PFSK-1 (cell line): ENCODE data around the gene LIPK. TPM values are rescaled to one million over a fixed set of nuclear protein-coding genes. Genes with fewer than 3 reads are reported as not detected.

Experiments used
- FOXP2 ChIP-seq: optimal IDR thresholded peaks from 2 replicates; pipeline ENCODE3; 2011; ENCODE audit warnings: borderline replicate concordance, control low read depth, inconsistent platforms; ENCODE audit not compliant: insufficient read depth; ENCODE audit errors: extremely low read length, extremely low read depth
- POLR2AphosphoS5 ChIP-seq: IDR thresholded peaks from 2 replicates; pipeline ENCODE4 v1.6.1; 2012; ENCODE audit warnings: low read depth, mild to moderate bottlenecking, control low read depth, low read length, moderate library complexity
- SIN3A ChIP-seq: IDR thresholded peaks from 2 replicates; pipeline ENCODE4 v1.6.1; 2012; ENCODE audit warnings: mild to moderate bottlenecking, low read length, moderate library complexity, borderline replicate concordance; ENCODE audit not compliant: insufficient read depth
- TAF1 ChIP-seq: IDR thresholded peaks from 2 replicates; pipeline ENCODE4 v1.6.1; 2012; ENCODE audit warnings: low read length, control low read depth, borderline replicate concordance; ENCODE audit not compliant: insufficient read depth
- polyA plus RNA-seq: library from polyadenylated mRNA; unstranded; fragments of >200 nt; gene quantifications from one replicate; pipeline ENCODE4 v1.2.1, GENCODE V29; 2012; ENCODE audit warnings: low read depth, missing spikeins; ENCODE audit not compliant: insufficient read length
- TF ChIP-seq, protein P1 (sequence below), 2 experiments: IDR thresholded peaks; 2 replicates each; pipeline versions ENCODE4 v1.6.1 to v1.8.0; 2011 to 2012; ENCODE audit warnings: low read depth in 2 of 2, low read length in 2 of 2, control low read depth in 1 of 2, inconsistent platforms in 1 of 2, mild to moderate bottlenecking in 1 of 2, moderate library complexity in 1 of 2; ENCODE audit not compliant: insufficient read depth in 1 of 2

Gene LIPK, protein sequence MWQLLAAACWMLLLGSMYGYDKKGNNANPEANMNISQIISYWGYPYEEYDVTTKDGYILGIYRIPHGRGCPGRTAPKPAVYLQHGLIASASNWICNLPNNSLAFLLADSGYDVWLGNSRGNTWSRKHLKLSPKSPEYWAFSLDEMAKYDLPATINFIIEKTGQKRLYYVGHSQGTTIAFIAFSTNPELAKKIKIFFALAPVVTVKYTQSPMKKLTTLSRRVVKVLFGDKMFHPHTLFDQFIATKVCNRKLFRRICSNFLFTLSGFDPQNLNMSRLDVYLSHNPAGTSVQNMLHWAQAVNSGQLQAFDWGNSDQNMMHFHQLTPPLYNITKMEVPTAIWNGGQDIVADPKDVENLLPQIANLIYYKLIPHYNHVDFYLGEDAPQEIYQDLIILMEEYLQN
- not detected for polyA plus RNA-seq

DNA sequence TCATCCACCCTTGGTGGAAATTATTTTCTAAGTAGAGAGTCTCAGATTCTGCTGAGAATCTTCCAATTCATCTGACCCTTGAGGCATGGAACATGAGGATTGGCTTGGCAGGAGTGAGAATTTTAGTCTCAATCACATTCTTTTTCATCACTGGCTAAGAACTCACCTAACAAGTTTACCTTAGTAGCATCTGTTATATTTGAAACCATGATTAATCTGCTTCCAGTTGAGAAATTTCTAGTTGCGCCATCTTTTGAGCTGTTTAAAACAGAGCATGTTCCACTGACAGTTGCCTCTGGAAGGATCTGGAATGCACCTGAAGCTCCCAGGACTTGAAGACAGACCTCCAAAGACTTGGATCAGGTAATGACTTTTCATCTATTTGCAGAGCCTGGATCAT lies at the start of gene LIPK:
Gene LIPK, plus strand, starts transcription at position 292 of the 400 bp plus-strand sequence. CDS start 18,295 bp downstream, outside the sequence.
- TF ChIP-seq POLR2AphosphoS5 (no peak), TAF1 (no peak), FOXP2 (no peak), SIN3A (no peak)
- TF ChIP-seq, protein P1, sequence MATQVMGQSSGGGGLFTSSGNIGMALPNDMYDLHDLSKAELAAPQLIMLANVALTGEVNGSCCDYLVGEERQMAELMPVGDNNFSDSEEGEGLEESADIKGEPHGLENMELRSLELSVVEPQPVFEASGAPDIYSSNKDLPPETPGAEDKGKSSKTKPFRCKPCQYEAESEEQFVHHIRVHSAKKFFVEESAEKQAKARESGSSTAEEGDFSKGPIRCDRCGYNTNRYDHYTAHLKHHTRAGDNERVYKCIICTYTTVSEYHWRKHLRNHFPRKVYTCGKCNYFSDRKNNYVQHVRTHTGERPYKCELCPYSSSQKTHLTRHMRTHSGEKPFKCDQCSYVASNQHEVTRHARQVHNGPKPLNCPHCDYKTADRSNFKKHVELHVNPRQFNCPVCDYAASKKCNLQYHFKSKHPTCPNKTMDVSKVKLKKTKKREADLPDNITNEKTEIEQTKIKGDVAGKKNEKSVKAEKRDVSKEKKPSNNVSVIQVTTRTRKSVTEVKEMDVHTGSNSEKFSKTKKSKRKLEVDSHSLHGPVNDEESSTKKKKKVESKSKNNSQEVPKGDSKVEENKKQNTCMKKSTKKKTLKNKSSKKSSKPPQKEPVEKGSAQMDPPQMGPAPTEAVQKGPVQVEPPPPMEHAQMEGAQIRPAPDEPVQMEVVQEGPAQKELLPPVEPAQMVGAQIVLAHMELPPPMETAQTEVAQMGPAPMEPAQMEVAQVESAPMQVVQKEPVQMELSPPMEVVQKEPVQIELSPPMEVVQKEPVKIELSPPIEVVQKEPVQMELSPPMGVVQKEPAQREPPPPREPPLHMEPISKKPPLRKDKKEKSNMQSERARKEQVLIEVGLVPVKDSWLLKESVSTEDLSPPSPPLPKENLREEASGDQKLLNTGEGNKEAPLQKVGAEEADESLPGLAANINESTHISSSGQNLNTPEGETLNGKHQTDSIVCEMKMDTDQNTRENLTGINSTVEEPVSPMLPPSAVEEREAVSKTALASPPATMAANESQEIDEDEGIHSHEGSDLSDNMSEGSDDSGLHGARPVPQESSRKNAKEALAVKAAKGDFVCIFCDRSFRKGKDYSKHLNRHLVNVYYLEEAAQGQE (IDR thresholded peaks at IDR 0.05; ENCODE audit: insufficient read depth in 1 of 2, low read depth in 2 of 2, low read length in 2 of 2): no peak

DNA sequence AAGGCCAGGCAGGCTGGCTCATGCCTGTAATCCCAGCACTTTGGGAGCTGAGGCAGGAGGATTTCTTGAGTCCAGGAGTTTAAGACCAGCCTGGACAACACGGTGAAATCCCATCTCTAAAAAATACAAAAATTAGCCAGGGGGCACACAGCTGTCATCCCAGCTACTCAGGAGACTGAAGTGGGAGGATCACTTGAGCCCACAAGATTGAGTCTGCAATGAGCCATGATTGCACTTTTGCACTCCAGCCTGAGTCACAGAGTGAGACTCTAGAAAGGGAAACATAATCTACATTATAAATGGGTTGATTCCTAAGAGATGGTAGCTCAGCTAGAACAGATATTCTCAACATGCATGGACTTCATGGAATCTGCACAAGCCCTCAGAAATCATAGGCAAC lies 48.1 kb upstream of the LIPK start:
- no peak for TF ChIP-seq FOXP2
- TF ChIP-seq, protein P1 (IDR thresholded peaks at IDR 0.05; ENCODE audit: insufficient read depth in 1 of 2, low read depth in 2 of 2, low read length in 2 of 2): no peak
- TF ChIP-seq TAF1: no peak
- no peak for TF ChIP-seq SIN3A
- TF ChIP-seq POLR2AphosphoS5: no peak

DNA sequence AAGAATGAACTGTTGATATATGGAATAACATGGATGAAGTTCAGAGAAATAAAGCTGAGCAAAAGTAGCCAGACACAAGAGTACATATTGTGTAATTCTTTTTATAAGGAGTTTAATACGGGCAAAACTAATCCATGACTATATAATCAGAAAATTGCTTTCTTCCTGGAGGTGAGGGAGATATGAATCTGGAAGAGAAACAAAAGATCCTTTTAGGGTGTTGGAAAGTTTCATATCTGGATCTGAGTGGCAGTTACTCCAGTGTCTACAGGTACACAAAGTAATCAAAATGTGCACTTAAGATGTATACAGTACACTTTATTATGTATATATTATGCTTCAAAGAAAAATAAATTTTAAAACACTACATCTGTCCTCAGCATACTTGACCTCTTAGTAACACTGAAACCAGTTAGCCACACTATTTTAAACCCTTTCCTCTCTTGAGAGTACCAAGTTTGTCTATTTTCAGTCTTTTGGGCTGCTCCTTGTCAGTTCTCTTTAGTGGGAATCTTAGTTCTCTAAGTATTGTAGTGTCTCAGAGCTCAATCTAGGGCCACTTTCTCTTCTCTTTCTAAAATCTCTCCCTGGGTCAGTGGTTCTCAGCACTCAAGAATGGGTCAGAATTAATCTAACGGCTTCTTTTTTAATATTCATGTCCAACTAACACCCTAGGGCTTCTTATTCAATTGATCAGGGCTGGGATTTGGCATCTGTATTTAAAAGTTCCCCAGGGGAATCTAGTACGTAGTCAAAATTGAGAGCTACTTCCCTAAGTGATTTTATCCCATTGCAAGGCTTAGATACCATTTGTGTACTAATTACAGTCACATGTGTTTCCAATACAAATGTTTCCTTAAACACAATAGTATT lies 46.1 kb upstream of the LIPK start:
- TF ChIP-seq FOXP2 (no peak), SIN3A (no peak), TAF1 (no peak), POLR2AphosphoS5 (no peak)
- TF ChIP-seq, protein P1 (IDR thresholded peaks at IDR 0.05; ENCODE audit: insufficient read depth in 1 of 2, low read depth in 2 of 2, low read length in 2 of 2): no peak

DNA sequence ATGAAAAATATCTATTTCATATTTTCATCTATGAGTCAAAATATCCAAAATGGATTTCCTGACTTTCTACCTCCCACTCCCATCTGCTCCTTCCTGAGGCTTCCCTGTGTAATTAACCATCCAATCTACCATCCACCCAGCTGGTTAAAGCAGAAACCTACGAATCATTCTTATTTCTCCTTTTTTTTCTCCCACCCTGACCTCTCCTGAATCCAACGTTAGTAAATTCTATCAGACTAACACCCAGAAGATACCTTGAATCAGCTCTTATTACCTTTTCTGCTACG lies 45.5 kb upstream of the LIPK start:
- TF ChIP-seq SIN3A (no peak), FOXP2 (no peak), TAF1 (no peak), POLR2AphosphoS5 (no peak)
- TF ChIP-seq, protein P1 (IDR thresholded peaks at IDR 0.05; ENCODE audit: insufficient read depth in 1 of 2, low read depth in 2 of 2, low read length in 2 of 2): no peak
